Measurements from ENCODE around the gene TENM4.

TENM4 gene

DNA sequence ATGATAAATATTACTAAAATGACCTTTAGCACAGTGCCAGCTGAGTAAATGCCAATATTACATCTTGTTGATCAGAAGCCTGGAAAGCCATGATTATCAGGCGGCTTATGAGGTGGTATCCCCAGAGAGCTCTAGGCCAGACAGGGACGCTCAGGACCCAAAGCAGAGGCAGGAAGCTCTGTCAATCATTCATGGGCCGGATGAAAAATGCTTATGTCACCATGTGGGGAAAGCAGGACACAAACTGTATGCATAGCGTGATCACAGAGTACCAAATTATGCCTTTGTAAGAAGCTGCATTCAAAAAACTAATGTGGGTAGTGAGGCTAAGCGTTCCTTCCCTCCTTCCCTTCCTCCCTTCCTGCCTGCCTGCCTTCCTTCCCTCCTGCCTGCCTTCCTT, 82.6 kb downstream of the TENM4 start (continued):
- TF ChIP-seq, protein P1, sequence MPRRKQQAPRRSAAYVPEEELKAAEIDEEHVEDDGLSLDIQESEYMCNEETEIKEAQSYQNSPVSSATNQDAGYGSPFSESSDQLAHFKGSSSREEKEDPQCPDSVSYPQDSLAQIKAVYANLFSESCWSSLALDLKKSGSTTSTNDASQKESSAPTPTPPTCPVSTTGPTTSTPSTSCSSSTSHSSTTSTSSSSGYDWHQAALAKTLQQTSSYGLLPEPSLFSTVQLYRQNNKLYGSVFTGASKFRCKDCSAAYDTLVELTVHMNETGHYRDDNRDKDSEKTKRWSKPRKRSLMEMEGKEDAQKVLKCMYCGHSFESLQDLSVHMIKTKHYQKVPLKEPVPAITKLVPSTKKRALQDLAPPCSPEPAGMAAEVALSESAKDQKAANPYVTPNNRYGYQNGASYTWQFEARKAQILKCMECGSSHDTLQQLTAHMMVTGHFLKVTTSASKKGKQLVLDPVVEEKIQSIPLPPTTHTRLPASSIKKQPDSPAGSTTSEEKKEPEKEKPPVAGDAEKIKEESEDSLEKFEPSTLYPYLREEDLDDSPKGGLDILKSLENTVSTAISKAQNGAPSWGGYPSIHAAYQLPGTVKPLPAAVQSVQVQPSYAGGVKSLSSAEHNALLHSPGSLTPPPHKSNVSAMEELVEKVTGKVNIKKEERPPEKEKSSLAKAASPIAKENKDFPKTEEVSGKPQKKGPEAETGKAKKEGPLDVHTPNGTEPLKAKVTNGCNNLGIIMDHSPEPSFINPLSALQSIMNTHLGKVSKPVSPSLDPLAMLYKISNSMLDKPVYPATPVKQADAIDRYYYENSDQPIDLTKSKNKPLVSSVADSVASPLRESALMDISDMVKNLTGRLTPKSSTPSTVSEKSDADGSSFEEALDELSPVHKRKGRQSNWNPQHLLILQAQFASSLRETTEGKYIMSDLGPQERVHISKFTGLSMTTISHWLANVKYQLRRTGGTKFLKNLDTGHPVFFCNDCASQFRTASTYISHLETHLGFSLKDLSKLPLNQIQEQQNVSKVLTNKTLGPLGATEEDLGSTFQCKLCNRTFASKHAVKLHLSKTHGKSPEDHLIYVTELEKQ (tag by site-specific recombination; IDR thresholded peaks at IDR 0.05; ENCODE audit: borderline replicate concordance): no peak
- TF ChIP-seq ZNF600 (tag by site-specific recombination; IDR thresholded peaks at IDR 0.05): no peak

DNA sequence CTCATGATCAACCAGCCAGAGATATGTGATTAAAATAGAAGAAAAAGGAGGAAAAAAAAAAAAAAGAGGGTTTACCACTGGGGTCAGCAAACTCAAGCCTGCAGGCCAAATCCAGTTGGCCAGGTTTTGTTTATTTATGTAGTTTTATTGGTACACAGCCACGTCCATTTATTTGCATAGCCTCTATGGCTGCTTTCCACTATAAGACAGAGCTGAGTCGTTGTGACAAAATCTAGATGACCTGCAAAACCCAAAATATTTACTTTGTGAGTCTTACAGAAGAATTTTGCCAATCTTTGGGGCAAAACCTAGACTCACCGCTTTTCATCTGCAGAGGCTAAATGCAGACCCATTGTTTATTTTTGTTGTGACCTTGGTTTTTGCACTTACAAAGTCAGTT, 87.1 kb downstream of the TENM4 start:
- ChIA-PET CTCF (interaction anchor here (0.6 to 1.0 kb wide), 3 partner anchors 46 to 253 kb away, joined by 3 read pairs; no protein-coding TSS in a partner anchor), POLR2A (interaction anchor here (0.6 kb wide), 1 partner anchor 87 kb away, joined by 6 read pairs; no protein-coding TSS in a partner anchor)
- Histone ChIP-seq H3K9me3 (ENCODE audit: control insufficient read depth, insufficient read depth, low read depth, low read length) (no peaks in the 10 kb centered on the region), H3K36me3 (ENCODE audit: control insufficient read depth in 2 of 2, insufficient read depth in 1 of 2, low read length in 2 of 2) (no peaks in the 10 kb centered on the region), H3K4me3 (ENCODE audit: low read depth, low read length) (no peak overlapping the region), H3K27ac (ENCODE audit: extremely low read depth, low read depth, low read length) (no peak overlapping the region), H3K4me1 (ENCODE audit: control insufficient read depth, insufficient read depth, low read length) (no peaks in the 10 kb centered on the region)
- TF ChIP-seq, protein P2, sequence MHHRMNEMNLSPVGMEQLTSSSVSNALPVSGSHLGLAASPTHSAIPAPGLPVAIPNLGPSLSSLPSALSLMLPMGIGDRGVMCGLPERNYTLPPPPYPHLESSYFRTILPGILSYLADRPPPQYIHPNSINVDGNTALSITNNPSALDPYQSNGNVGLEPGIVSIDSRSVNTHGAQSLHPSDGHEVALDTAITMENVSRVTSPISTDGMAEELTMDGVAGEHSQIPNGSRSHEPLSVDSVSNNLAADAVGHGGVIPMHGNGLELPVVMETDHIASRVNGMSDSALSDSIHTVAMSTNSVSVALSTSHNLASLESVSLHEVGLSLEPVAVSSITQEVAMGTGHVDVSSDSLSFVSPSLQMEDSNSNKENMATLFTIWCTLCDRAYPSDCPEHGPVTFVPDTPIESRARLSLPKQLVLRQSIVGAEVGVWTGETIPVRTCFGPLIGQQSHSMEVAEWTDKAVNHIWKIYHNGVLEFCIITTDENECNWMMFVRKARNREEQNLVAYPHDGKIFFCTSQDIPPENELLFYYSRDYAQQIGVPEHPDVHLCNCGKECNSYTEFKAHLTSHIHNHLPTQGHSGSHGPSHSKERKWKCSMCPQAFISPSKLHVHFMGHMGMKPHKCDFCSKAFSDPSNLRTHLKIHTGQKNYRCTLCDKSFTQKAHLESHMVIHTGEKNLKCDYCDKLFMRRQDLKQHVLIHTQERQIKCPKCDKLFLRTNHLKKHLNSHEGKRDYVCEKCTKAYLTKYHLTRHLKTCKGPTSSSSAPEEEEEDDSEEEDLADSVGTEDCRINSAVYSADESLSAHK (tag by site-specific recombination; IDR thresholded peaks at IDR 0.05): no peak
- TF ChIP-seq ZNF624 (tag by site-specific recombination; IDR thresholded peaks at IDR 0.05) (no peak), MEIS1 (CRISPR knock-in tag; IDR thresholded peaks at IDR 0.05; ENCODE audit: borderline replicate concordance) (no peak)

DNA sequence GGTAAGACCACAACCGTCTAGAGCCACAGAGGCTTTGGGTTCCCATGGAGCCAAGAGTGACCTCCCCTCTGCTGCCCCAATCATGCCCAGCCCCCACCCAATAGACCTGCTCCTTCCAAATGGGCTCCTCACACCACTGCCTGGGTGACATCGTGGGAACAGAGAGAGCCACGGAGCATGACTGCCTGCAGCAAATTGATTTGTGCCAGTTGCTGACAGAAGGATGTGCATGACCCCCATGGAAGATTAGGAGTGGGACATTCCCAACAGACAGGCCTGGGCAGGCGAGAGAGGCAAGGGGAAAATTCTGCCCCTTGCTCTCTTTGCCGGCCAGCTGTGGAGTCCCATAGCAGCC, 88.5 kb downstream of the TENM4 start:
- no peaks in the 10 kb centered on the region for H3K9me3 ChIP-seq (ENCODE audit: control insufficient read depth, insufficient read depth, low read depth, low read length)
- ChIA-PET CTCF (no interaction called here), POLR2A (no interaction called here)
- H3K4me3 ChIP-seq (ENCODE audit: low read depth, low read length): no peak overlapping the region
- H3K36me3 ChIP-seq (ENCODE audit: control insufficient read depth in 2 of 2, insufficient read depth in 1 of 2, low read length in 2 of 2): no peaks in the 10 kb centered on the region
- H3K27ac ChIP-seq (ENCODE audit: extremely low read depth, low read depth, low read length): no peak overlapping the region
- TF ChIP-seq, protein P3, sequence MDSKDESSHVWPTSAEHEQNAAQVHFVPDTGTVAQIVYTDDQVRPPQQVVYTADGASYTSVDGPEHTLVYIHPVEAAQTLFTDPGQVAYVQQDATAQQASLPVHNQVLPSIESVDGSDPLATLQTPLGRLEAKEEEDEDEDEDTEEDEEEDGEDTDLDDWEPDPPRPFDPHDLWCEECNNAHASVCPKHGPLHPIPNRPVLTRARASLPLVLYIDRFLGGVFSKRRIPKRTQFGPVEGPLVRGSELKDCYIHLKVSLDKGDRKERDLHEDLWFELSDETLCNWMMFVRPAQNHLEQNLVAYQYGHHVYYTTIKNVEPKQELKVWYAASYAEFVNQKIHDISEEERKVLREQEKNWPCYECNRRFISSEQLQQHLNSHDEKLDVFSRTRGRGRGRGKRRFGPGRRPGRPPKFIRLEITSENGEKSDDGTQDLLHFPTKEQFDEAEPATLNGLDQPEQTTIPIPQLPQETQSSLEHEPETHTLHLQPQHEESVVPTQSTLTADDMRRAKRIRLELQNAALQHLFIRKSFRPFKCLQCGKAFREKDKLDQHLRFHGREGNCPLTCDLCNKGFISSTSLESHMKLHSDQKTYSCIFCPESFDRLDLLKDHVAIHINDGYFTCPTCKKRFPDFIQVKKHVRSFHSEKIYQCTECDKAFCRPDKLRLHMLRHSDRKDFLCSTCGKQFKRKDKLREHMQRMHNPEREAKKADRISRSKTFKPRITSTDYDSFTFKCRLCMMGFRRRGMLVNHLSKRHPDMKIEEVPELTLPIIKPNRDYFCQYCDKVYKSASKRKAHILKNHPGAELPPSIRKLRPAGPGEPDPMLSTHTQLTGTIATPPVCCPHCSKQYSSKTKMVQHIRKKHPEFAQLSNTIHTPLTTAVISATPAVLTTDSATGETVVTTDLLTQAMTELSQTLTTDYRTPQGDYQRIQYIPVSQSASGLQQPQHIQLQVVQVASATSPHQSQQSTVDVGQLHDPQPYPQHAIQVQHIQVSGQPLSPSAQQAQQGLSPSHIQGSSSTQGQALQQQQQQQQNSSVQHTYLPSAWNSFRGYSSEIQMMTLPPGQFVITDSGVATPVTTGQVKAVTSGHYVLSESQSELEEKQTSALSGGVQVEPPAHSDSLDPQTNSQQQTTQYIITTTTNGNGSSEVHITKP (tag by site-specific recombination; IDR thresholded peaks at IDR 0.05): peak; percentile 87
- TF ChIP-seq, protein P4, sequence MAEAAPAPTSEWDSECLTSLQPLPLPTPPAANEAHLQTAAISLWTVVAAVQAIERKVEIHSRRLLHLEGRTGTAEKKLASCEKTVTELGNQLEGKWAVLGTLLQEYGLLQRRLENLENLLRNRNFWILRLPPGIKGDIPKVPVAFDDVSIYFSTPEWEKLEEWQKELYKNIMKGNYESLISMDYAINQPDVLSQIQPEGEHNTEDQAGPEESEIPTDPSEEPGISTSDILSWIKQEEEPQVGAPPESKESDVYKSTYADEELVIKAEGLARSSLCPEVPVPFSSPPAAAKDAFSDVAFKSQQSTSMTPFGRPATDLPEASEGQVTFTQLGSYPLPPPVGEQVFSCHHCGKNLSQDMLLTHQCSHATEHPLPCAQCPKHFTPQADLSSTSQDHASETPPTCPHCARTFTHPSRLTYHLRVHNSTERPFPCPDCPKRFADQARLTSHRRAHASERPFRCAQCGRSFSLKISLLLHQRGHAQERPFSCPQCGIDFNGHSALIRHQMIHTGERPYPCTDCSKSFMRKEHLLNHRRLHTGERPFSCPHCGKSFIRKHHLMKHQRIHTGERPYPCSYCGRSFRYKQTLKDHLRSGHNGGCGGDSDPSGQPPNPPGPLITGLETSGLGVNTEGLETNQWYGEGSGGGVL (tag by site-specific recombination; IDR thresholded peaks at IDR 0.05): no peak
- TF ChIP-seq, protein P5, sequence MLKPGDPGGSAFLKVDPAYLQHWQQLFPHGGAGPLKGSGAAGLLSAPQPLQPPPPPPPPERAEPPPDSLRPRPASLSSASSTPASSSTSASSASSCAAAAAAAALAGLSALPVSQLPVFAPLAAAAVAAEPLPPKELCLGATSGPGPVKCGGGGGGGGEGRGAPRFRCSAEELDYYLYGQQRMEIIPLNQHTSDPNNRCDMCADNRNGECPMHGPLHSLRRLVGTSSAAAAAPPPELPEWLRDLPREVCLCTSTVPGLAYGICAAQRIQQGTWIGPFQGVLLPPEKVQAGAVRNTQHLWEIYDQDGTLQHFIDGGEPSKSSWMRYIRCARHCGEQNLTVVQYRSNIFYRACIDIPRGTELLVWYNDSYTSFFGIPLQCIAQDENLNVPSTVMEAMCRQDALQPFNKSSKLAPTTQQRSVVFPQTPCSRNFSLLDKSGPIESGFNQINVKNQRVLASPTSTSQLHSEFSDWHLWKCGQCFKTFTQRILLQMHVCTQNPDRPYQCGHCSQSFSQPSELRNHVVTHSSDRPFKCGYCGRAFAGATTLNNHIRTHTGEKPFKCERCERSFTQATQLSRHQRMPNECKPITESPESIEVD (tag by site-specific recombination; IDR thresholded peaks at IDR 0.05): no peak
- TF ChIP-seq ZNF629 (tag by site-specific recombination; IDR thresholded peaks at IDR 0.05) (no peak), ZNF366 (tag by site-specific recombination; conservative IDR thresholded peaks at IDR 0.05) (no peak)
- TF ChIP-seq, protein P6, sequence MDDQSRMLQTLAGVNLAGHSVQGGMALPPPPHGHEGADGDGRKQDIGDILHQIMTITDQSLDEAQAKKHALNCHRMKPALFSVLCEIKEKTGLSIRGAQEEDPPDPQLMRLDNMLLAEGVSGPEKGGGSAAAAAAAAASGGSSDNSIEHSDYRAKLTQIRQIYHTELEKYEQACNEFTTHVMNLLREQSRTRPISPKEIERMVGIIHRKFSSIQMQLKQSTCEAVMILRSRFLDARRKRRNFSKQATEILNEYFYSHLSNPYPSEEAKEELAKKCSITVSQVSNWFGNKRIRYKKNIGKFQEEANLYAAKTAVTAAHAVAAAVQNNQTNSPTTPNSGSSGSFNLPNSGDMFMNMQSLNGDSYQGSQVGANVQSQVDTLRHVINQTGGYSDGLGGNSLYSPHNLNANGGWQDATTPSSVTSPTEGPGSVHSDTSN (CRISPR knock-in tag; IDR thresholded peaks at IDR 0.05): no peak
- H3K4me1 ChIP-seq (ENCODE audit: control insufficient read depth, insufficient read depth, low read length): no peaks in the 10 kb centered on the region
